IMR-90 (cell line): Measurements from ENCODE around the gene H3-3A. TPM values are rescaled to one million over a fixed set of nuclear protein-coding genes. Genes with fewer than 3 reads are reported as not detected.

ENCODE experiments used
- ATAC-seq: fragments of 200-7000 bp; cut with Tn5 transposase; 2 replicates; pipeline ENCODE4 v1.9.1; 2020; ENCODE audit warnings: low read depth, mild to moderate bottlenecking, moderate library complexity
- BruUV-seq: library from RNA; stranded (reverse); fragments of 400-500 nt; replicated peaks from 2 replicates; lab custom pipeline; 2021; lab: Mats Ljungman, UMichigan
- CTCF ChIA-PET: fragments of 300-600 bp; formaldehyde crosslinking; extraction: SDS; loops from one replicate; lab custom pipeline; 2021; ENCODE audit warnings: antibody characterized with exemption; lab: Yijun Ruan, JAX
- POLR2A ChIA-PET: fragments of 300-600 bp; sonication (Branson Sonifier 250); formaldehyde crosslinking; loops from one replicate; lab custom pipeline; 2022; ENCODE audit warnings: antibody characterized with exemption; ENCODE audit not compliant: unreplicated experiment; lab: Charles Lee
- DNase-seq: peaks from one replicate; pipeline ENCODE4 v3.0.0; 2013
- H2AFZ ChIP-seq: replicated peaks from 2 replicates; pipeline ENCODE3; 2013; ENCODE audit warnings: low read length, mild to moderate bottlenecking; ENCODE audit not compliant: poor library complexity
- H2AK5ac ChIP-seq: 2 replicates; pipeline ENCODE4 v1.6.1; 2013; ENCODE audit warnings: low read depth, low read length, inconsistent platforms
- H2AK9ac ChIP-seq: replicated peaks from 2 replicates; pipeline ENCODE3; 2013; ENCODE audit warnings: mild to moderate bottlenecking, low read depth, low read length, moderate library complexity; ENCODE audit not compliant: poor library complexity
- H2BK120ac ChIP-seq: 2 replicates; pipeline ENCODE4 v1.6.1; 2013; ENCODE audit warnings: low read depth, low read length, inconsistent platforms
- H2BK15ac ChIP-seq: 3 replicates; pipeline ENCODE4 v1.6.1; 2013; ENCODE audit warnings: low read depth, low read length, inconsistent platforms
- H2BK20ac ChIP-seq: 2 replicates; pipeline ENCODE4 v1.6.1; 2013; ENCODE audit warnings: low read depth, mild to moderate bottlenecking, inconsistent platforms, low read length, moderate library complexity
- H2BK5ac ChIP-seq: 2 replicates; pipeline ENCODE4 v1.6.1; 2013; ENCODE audit warnings: mild to moderate bottlenecking, low read depth, low read length, inconsistent platforms; ENCODE audit not compliant: poor library complexity, severe bottlenecking
- H3K14ac ChIP-seq: replicated peaks from 2 replicates; pipeline ENCODE4 v1.6.1; 2013; ENCODE audit warnings: low read depth, low read length, inconsistent platforms
- H3K18ac ChIP-seq: 2 replicates; pipeline ENCODE4 v1.6.1; 2013; ENCODE audit warnings: low read depth, low read length, control low read depth
- H3K23ac ChIP-seq: 2 replicates; pipeline ENCODE4 v1.6.1; 2013; ENCODE audit warnings: low read depth, low read length, inconsistent platforms
- H3K27ac ChIP-seq: 2 replicates; pipeline ENCODE4 v1.5.1; 2013; ENCODE audit warnings: mild to moderate bottlenecking, control low read depth, low read length; ENCODE audit not compliant: insufficient read depth
- H3K27me3 ChIP-seq: 2 replicates; pipeline ENCODE4 v1.6.1; 2013; ENCODE audit warnings: low read length; ENCODE audit not compliant: control insufficient read depth, insufficient read depth
- H3K36me3 ChIP-seq: 2 replicates; pipeline ENCODE4 v1.6.1; 2013; ENCODE audit warnings: low read length, mixed read lengths; ENCODE audit not compliant: control insufficient read depth, insufficient read depth
- H3K4ac ChIP-seq: 2 replicates; pipeline ENCODE4 v1.6.1; 2013; ENCODE audit warnings: low read depth, low read length, inconsistent platforms
- H3K4me1 ChIP-seq: 2 replicates; pipeline ENCODE4 v1.6.1; 2013; ENCODE audit warnings: low read length, mixed read lengths; ENCODE audit not compliant: control insufficient read depth, insufficient read depth
- H3K4me2 ChIP-seq: 2 replicates; pipeline ENCODE4 v1.6.1; 2013; ENCODE audit warnings: low read depth, mild to moderate bottlenecking, control low read depth, low read length, moderate library complexity
- H3K4me3 ChIP-seq: 2 replicates; pipeline ENCODE4 v1.5.1; 2013; ENCODE audit warnings: low read depth, mild to moderate bottlenecking, control low read depth, low read length, moderate library complexity; ENCODE audit not compliant: insufficient read depth
- H3K56ac ChIP-seq: 2 replicates; pipeline ENCODE4 v1.6.1; 2013; ENCODE audit warnings: low read length, inconsistent platforms; ENCODE audit not compliant: insufficient read depth; ENCODE audit errors: extremely low read depth
- H3K79me1 ChIP-seq, 2 experiments: 2 replicates each; pipeline ENCODE4 v1.6.1; 2013; ENCODE audit warnings: low read length in 2 of 2, inconsistent platforms in 1 of 2, low read depth in 1 of 2
- H3K9ac ChIP-seq: 2 replicates; pipeline ENCODE4 v1.6.1; 2013; ENCODE audit warnings: low read depth, low read length, control low read depth
- H3K9me1 ChIP-seq: 2 replicates; pipeline ENCODE4 v1.6.1; 2013; ENCODE audit warnings: low read length, inconsistent platforms; ENCODE audit not compliant: insufficient read depth
- H3K9me3 ChIP-seq: 2 replicates; pipeline ENCODE4 v1.6.1; 2013; ENCODE audit warnings: low read length; ENCODE audit not compliant: control insufficient read depth, insufficient read depth
- H4K20me1 ChIP-seq: 2 replicates; pipeline ENCODE4 v1.6.1; 2013; ENCODE audit warnings: low read length, inconsistent platforms; ENCODE audit not compliant: insufficient read depth
- H4K5ac ChIP-seq: 2 replicates; pipeline ENCODE4 v1.6.1; 2013; ENCODE audit warnings: mild to moderate bottlenecking, low read depth, low read length, control low read depth
- H4K8ac ChIP-seq, 2 experiments: 2 replicates each; pipeline ENCODE4 v1.6.1; 2013; ENCODE audit warnings: low read depth in 2 of 2, low read length in 2 of 2, control low read depth in 1 of 2, inconsistent platforms in 1 of 2
- H4K91ac ChIP-seq: 2 replicates; pipeline ENCODE4 v1.6.1; 2013; ENCODE audit warnings: low read depth, low read length, inconsistent platforms; ENCODE audit not compliant: insufficient read depth
- CEBPB ChIP-seq: IDR thresholded peaks from 2 replicates; pipeline ENCODE4 v1.6.1; 2012; ENCODE audit warnings: low read depth, low read length, improper control_type of control experiment
- CHD1 ChIP-seq: IDR thresholded peaks from 2 replicates; pipeline ENCODE4 v1.6.1; 2012; ENCODE audit warnings: low read depth, low read length, improper control_type of control experiment
- FOS ChIP-seq: fragments of 150-350 bp; IDR thresholded peaks from 2 replicates; pipeline ENCODE4 v1.6.1; 2016; ENCODE audit warnings: low read depth, low read length
- SMC3 ChIP-seq: fragments of 150-350 bp; IDR thresholded peaks from 2 replicates; pipeline ENCODE4 v1.6.1; 2016; ENCODE audit warnings: low read depth, mild to moderate bottlenecking, antibody characterized with exemption, low read length, moderate library complexity
- WGBS, 2 experiments: methylation state at CpG; one replicate each; pipeline versions ENCODE4 v1.1.5 to v1.1.7; 2013; ENCODE audit warnings: missing lambda C conversion rate in 2 of 2; ENCODE audit not compliant: insufficient read length in 1 of 2; ENCODE audit errors: extremely low coverage in 2 of 2; 5-methylcytosine and 5-hydroxymethylcytosine counted together
- dilution Hi-C: fragments of 300-500 bp; cut with HindIII; formaldehyde crosslinking; loops from one replicate; pipeline ENCODE4 v1.14.3; 2018; ENCODE audit warnings: low sequenced_read_pairs; ENCODE audit not compliant: unreplicated experiment
- in situ Hi-C: fragments of 300-500 bp; cut with MboI; formaldehyde crosslinking; loops from 3 replicates; pipeline ENCODE4 v1.14.3; 2019; ENCODE audit warnings: low sequenced_read_pairs, inconsistent platforms, mixed read lengths
- intact Hi-C: fragments of 100-400 bp; cut with micrococcal nuclease; formaldehyde crosslinking; loops from 2 replicates; pipeline ENCODE4 v1.10.0; 2022
- polyA plus RNA-seq, 3 experiments: library from polyadenylated mRNA; depleted of rRNA; stranded (reverse); fragments of >200 nt; gene quantifications; 2 replicates each; pipeline ENCODE4 v1.2.3, GENCODE V29; 2012; ENCODE audit warnings: low replicate concordance in 1 of 3
- total RNA-seq: library from RNA; depleted of rRNA; stranded (reverse); fragments of >200 nt; gene quantifications from 2 replicates; pipeline ENCODE4 v1.2.3, GENCODE V29; 2012

Gene H3-3A
- total and polyA plus RNA-seq, 2 of the 4 experiments (the other 2 are of a cell fraction): 188 to 256 TPM

GRCh38 chr1:226116673-226117072 lies 54.2 kb downstream of the H3-3A start:
- H2BK20ac ChIP-seq: no peak overlapping the region
- ChIA-PET CTCF (no interaction called here), POLR2A (no interaction called here)
- no peak overlapping the region for H3K4me2 ChIP-seq
- H3K9me3 ChIP-seq: no peaks in the 10 kb centered on the region
- H2AFZ ChIP-seq: no peak overlapping the region
- H2AK5ac ChIP-seq: no peak overlapping the region
- H3K27ac ChIP-seq: no peak overlapping the region
- no peak overlapping the region for H3K4ac ChIP-seq
- no peak overlapping the region for H3K56ac ChIP-seq
- no peak for TF ChIP-seq CEBPB
- no peak for TF ChIP-seq SMC3
- TF ChIP-seq CHD1: no peak
- TF ChIP-seq FOS: no peak
- no peak overlapping the region for H3K4me3 ChIP-seq
- no peak overlapping the region for H4K91ac ChIP-seq
- peaks cover 3% of the 10 kb centered on the region; the same call in 1 of the 2 replicates for H3K27me3 ChIP-seq
- H2BK15ac ChIP-seq: no peak overlapping the region
- dilution Hi-C loops (no loop called here), intact Hi-C loops (no loop called here), in situ Hi-C loops (no loop called here)
- H4K5ac ChIP-seq: no peak overlapping the region
- no peak overlapping the region for H2BK120ac ChIP-seq
- H3K9me1 ChIP-seq: no peaks in the 10 kb centered on the region
- no peak overlapping the region for H3K23ac ChIP-seq
- H3K9ac ChIP-seq: no peak overlapping the region
- DNase-seq: no peak
- no peaks in the 10 kb centered on the region for H3K36me3 ChIP-seq
- H3K18ac ChIP-seq: no peak overlapping the region
- no peak overlapping the region for H3K14ac ChIP-seq
- ATAC-seq: no peak
- WGBS, 2 experiments: no CpG with 5 or more reads among the region's 3 CpGs
- no peak overlapping the region for H4K8ac ChIP-seq
- H3K79me1 ChIP-seq: no peaks in the 10 kb centered on the region
- peaks cover 1% of the 10 kb centered on the region; the same call in 1 of the 2 replicates for H3K4me1 ChIP-seq
- no peak overlapping the region for H2AK9ac ChIP-seq
- H2BK5ac ChIP-seq: no peak overlapping the region
- no peaks in the 10 kb centered on the region for H4K20me1 ChIP-seq
- BruUV-seq: no TSS peak
